ENCODE results near the gene YBEY.

DNA sequence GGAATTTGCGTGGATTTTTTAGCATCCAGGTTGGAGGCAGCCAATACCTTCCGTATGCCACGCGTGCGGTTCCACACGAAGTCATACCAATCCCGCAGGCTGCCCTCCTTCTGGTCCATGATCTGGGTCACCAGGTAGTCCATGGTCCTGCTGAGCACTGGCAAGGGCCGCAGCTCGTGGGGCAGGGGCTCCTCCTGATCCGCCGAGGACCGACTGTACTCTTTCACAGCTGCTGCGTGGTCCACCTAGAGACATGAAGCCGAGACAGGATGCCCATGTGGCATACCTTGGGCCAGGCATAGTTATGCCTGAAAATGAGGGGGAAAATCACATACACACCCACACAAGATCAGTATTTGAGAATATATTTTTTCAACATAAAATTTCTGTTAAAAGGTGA, 12.8 kb upstream of the YBEY start:
- TF ChIP-seq, protein P1, sequence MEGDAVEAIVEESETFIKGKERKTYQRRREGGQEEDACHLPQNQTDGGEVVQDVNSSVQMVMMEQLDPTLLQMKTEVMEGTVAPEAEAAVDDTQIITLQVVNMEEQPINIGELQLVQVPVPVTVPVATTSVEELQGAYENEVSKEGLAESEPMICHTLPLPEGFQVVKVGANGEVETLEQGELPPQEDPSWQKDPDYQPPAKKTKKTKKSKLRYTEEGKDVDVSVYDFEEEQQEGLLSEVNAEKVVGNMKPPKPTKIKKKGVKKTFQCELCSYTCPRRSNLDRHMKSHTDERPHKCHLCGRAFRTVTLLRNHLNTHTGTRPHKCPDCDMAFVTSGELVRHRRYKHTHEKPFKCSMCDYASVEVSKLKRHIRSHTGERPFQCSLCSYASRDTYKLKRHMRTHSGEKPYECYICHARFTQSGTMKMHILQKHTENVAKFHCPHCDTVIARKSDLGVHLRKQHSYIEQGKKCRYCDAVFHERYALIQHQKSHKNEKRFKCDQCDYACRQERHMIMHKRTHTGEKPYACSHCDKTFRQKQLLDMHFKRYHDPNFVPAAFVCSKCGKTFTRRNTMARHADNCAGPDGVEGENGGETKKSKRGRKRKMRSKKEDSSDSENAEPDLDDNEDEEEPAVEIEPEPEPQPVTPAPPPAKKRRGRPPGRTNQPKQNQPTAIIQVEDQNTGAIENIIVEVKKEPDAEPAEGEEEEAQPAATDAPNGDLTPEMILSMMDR (IDR thresholded peaks at IDR 0.05): no peak
- no peak for TF ChIP-seq POLR2A (IDR thresholded peaks at IDR 0.05)

Data from heart left ventricle (tissue), 13 donors.